ENCODE results near the gene ERFL.
A peak's percentile ranks its signal among the peaks of the same experiment; 100 is the strongest.

Gene ERFL

DNA sequence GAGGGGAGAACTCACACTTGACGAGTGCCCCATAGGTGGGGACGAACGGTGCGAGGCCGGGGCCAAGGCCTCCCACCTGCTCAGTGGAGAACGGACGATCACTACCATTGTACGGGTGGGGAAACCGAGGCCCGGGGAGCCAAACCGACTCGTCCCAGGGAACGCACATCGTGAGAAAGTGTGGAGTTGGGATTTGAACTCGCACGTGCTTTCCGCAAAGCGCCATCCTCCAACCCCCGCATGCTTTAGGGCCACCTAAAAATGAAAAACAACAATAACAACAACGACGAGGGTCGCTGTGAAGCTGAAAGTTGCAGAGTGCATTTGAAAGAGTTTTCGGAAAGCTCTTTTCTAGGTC is 44.8 kb downstream of the ERFL start:
- H3K9me2 ChIP-seq (ENCODE audit: low read depth, low read length), result no peaks in the 10 kb centered on the region

GRCh38 chr19:41882568-41883462 is 45.4 kb downstream of the ERFL start, which contains the start of gene ARHGEF1:
ARHGEF1 (plus strand) TSS chr19:41883184; CDS start chr19:41888083, 4,899 bp downstream.
- H2AFZ ChIP-seq (ENCODE audit: low read length), result no peak within 1 kb of the TSS
- peaks cover 32% of the 10 kb centered on the region for H3K36me3 ChIP-seq (ENCODE audit: insufficient read depth, low read length)
- peak within 1 kb of the TSS; percentile 95 for H3K27ac ChIP-seq (ENCODE audit: low read depth, low read length, poor library complexity, severe bottlenecking)
- peak within 1 kb of the TSS; percentile 92 for H3K9ac ChIP-seq (ENCODE audit: low read length)
- no peaks in the 10 kb centered on the region for H3K27me3 ChIP-seq (ENCODE audit: insufficient read depth, low read length)
- TF ChIP-seq CTCF (IDR thresholded peaks at IDR 0.05; ENCODE audit: low read length) (no peak), EZH2 (IDR thresholded peaks at IDR 0.05; ENCODE audit: borderline replicate concordance, low read length) (no peak)
- peaks cover 19% of the 10 kb centered on the region for H3K79me2 ChIP-seq (ENCODE audit: insufficient read depth, low read length)
- no peaks in the 10 kb centered on the region for H4K20me1 ChIP-seq (ENCODE audit: insufficient read depth, low read length)
- H3F3A ChIP-seq (ENCODE audit: insufficient read depth, low read length), result peaks cover 4% of the 10 kb centered on the region; the same call in 1 of the 2 replicates
- no peaks in the 10 kb centered on the region for H3K9me2 ChIP-seq (ENCODE audit: low read depth, low read length)
- H3K4me1 ChIP-seq (ENCODE audit: insufficient read depth, low read length, severe bottlenecking), result peaks cover 75% of the 10 kb centered on the region
- H3K4me2 ChIP-seq (ENCODE audit: low read length), result peak within 1 kb of the TSS; percentile 82
- H3K4me3 ChIP-seq (ENCODE audit: low read depth, low read length, poor library complexity, severe bottlenecking), result peak within 1 kb of the TSS; percentile 83
- no peaks in the 10 kb centered on the region for H3K9me3 ChIP-seq (ENCODE audit: low read length)

More for the DNA sequence above, 44.8 kb downstream of the ERFL start:
- peaks cover 74% of the 10 kb centered on the region for H3K4me1 ChIP-seq (ENCODE audit: insufficient read depth, low read length, severe bottlenecking)
- peak overlapping the region; percentile 92 for H3K9ac ChIP-seq (ENCODE audit: low read length)
- H3F3A ChIP-seq (ENCODE audit: insufficient read depth, low read length), result peaks cover 4% of the 10 kb centered on the region; the same call in 1 of the 2 replicates
- H3K4me3 ChIP-seq (ENCODE audit: low read depth, low read length, poor library complexity, severe bottlenecking), result peak overlapping the region; percentile 83
- H3K4me2 ChIP-seq (ENCODE audit: low read length), result peak overlapping the region; percentile 82
- H3K36me3 ChIP-seq (ENCODE audit: insufficient read depth, low read length), result peaks cover 32% of the 10 kb centered on the region
- H4K20me1 ChIP-seq (ENCODE audit: insufficient read depth, low read length), result no peaks in the 10 kb centered on the region
- peak overlapping the region; percentile 95 for H3K27ac ChIP-seq (ENCODE audit: low read depth, low read length, poor library complexity, severe bottlenecking)
- no peaks in the 10 kb centered on the region for H3K9me3 ChIP-seq (ENCODE audit: low read length)
- TF ChIP-seq CTCF (IDR thresholded peaks at IDR 0.05; ENCODE audit: low read length), result no peak
- TF ChIP-seq EZH2 (IDR thresholded peaks at IDR 0.05; ENCODE audit: borderline replicate concordance, low read length), result no peak
- no peaks in the 10 kb centered on the region for H3K27me3 ChIP-seq (ENCODE audit: insufficient read depth, low read length)
- no peak overlapping the region for H2AFZ ChIP-seq (ENCODE audit: low read length)
- peaks cover 12% of the 10 kb centered on the region for H3K79me2 ChIP-seq (ENCODE audit: insufficient read depth, low read length)

GRCh38 chr19:41880329-41880708 is 47.9 kb downstream of the ERFL start:
- peak overlapping the region; percentile 100 for H3K27ac ChIP-seq (ENCODE audit: low read depth, low read length, poor library complexity, severe bottlenecking)

More at GRCh38 chr19:41880329-41880708, 47.9 kb downstream of the ERFL start:
- peaks cover 17% of the 10 kb centered on the region for H3F3A ChIP-seq (ENCODE audit: insufficient read depth, low read length)
- H3K9ac ChIP-seq (ENCODE audit: low read length), result no peak overlapping the region; the same call in 1 of the 2 replicates
- H3K4me3 ChIP-seq (ENCODE audit: low read depth, low read length, poor library complexity, severe bottlenecking), result peak overlapping the region; percentile 85
- peaks cover 21% of the 10 kb centered on the region for H3K79me2 ChIP-seq (ENCODE audit: insufficient read depth, low read length)
- peaks cover 36% of the 10 kb centered on the region for H3K36me3 ChIP-seq (ENCODE audit: insufficient read depth, low read length)
- H4K20me1 ChIP-seq (ENCODE audit: insufficient read depth, low read length), result no peaks in the 10 kb centered on the region
- no peaks in the 10 kb centered on the region for H3K9me3 ChIP-seq (ENCODE audit: low read length)
- H3K9me2 ChIP-seq (ENCODE audit: low read depth, low read length), result no peaks in the 10 kb centered on the region
- H3K4me1 ChIP-seq (ENCODE audit: insufficient read depth, low read length, severe bottlenecking), result peaks cover 74% of the 10 kb centered on the region
- peak overlapping the region; percentile 90; the same call in 1 of the 2 replicates for H3K4me2 ChIP-seq (ENCODE audit: low read length)
- no peak overlapping the region for H2AFZ ChIP-seq (ENCODE audit: low read length)
- no peaks in the 10 kb centered on the region for H3K27me3 ChIP-seq (ENCODE audit: insufficient read depth, low read length)
- no peak for TF ChIP-seq EZH2 (IDR thresholded peaks at IDR 0.05; ENCODE audit: borderline replicate concordance, low read length)
- TF ChIP-seq CTCF (IDR thresholded peaks at IDR 0.05; ENCODE audit: low read length), result no peak

Data from OCI-LY1 (cell line).